Stimulated activated CD8-positive, alpha-beta memory T cell treated with anti-CD3 and anti-CD28 coated beads, Interleukin-7, amount 100 ng/mL, for 24 hours (primary cell): ENCODE data around the gene SYT17.

Experiments
- DNase-seq: peaks from one replicate; pipeline ENCODE4 v3.0.0-alpha.2; 2020; ENCODE audit warnings: low read depth

The SYT17 gene

GRCh38 chr16:19138601-19139000 lies 29.4 kb upstream of the SYT17 start:
- no peak for DNase-seq

- no peak for DNase-seq
Measured at GRCh38 chr16:19139436-19140091, 28.5 kb upstream of the SYT17 start.

- no peak for DNase-seq
Measured at GRCh38 chr16:19140396-19140795, 27.6 kb upstream of the SYT17 start.

GRCh38 chr16:19142939-19143598 lies 25.0 kb upstream of the SYT17 start:
- no peak for DNase-seq

DNA sequence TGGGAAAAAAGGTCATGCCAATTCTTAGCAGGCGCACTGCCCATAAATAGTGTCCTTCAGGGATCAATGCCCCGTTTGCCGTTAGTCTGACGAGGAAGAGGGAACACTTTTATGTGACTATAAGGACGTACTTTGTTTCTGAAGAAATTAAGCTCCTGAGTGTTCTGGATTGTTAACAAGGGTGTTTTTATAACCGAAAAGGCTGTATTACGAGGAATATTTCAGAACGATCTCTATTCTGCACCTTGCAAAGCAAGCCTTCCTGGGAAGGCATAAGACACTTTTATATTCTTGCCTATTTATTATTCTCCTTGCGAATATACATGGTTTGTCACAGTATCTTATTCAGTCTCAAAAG lies 24.5 kb upstream of the SYT17 start:
- no peak for DNase-seq

GRCh38 chr16:19145010-19145409 lies 23.0 kb upstream of the SYT17 start:
- DNase-seq = no peak

GRCh38 chr16:19147126-19147525 lies 20.9 kb upstream of the SYT17 start:
- DNase-seq = no peak

DNA sequence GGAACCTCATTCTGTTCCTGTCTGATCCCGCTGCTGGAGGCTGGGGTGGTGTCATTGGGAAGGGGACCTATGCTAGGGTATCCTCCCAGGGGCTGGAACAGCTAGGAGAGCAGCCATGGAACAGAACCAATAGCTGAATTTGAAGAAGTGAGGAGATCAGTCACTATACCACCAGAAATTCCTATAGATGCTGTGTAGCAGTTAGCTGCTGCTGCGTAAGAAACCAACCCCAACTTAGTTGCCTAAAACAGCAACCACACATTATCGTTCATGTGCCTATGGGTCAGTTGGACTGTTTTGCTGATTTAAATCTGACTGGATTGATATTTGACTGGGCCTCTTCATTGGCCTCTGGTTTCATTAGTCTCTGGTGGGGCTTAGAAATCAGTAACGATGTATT lies 20.4 kb upstream of the SYT17 start:
- DNase-seq = no peak

DNA sequence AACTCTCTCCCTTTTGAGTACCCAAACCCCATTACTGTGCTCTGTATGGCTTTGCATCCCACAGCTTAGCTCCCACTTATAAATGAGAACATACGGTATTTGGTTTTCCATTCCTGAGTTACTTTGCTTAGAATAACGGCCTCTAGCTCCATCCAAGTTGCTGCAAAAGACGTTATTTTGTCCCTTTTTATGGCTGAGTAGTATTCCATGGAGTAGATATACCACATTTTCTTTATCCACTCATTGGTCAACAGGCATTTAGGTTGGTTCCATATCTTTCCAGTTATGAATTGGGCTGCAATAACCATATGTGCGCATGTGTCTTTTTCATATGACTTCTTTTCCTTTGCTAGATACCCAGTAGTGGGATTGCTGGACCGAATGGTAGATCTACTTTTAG lies 19.9 kb upstream of the SYT17 start:
- no peak for DNase-seq

DNA sequence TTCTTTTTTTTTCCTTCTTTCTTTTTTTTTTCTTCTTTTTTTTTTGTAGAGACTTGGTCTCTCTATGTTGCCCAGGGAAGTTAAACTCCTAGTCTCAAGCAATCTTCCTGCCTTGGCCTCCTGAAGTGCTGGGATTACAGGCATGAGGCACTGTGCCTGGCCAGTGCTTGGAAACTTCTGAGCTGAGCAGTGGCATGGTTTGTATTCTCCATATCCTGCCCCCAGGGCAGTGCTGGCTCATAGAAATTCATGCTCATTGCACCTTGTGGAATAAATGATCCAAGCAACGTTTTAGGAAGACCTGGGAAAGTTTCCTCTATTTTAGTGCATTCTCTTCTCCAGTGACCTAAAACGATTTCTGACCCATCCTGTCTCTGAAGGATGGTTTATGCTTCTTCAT lies 16.7 kb upstream of the SYT17 start:
- DNase-seq = no peak

- DNase-seq = no peak
Measured at GRCh38 chr16:19152042-19152441, 16.0 kb upstream of the SYT17 start.

DNA sequence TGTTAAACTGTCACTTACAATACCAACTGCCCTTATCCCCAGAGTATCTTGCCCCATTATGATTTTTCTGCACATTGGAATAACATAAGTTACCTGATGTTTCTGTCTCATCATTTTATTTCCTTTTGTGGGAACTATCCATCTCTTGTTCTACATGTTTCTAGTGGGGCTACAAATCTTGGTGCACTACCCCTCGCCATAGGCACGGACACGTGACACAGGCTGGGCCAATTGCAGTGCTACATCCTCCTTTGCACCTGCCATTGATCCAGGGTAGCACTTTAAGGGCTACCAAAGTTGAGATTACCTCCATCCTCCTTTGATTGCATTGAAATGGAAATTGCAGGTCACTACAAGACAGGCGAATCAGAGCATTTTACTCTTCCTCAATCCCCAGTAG lies 14.2 kb upstream of the SYT17 start:
- DNase-seq = no peak

DNA sequence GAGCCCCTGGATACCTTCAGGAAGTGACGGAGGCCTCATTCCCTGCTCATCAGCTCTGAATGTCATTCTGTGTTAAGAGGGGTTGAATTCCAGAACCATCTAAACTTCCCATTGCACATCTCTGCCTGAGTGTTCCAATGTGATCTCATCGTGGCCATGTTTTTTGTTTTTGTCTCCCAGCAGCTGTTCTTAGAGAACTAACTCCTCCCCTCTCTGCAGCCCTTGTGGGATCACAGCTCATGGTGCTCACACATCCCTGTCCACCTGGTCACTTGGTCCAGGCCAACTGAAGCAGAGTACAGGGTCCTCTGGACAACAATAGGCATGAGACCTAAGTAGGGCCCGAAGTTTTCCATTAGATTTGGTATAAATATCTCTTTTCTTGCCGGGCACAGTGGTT lies 6.0 kb upstream of the SYT17 start:
- DNase-seq = no peak

GRCh38 chr16:19163215-19163614 lies 4.8 kb upstream of the SYT17 start:
- no peak for DNase-seq

DNA sequence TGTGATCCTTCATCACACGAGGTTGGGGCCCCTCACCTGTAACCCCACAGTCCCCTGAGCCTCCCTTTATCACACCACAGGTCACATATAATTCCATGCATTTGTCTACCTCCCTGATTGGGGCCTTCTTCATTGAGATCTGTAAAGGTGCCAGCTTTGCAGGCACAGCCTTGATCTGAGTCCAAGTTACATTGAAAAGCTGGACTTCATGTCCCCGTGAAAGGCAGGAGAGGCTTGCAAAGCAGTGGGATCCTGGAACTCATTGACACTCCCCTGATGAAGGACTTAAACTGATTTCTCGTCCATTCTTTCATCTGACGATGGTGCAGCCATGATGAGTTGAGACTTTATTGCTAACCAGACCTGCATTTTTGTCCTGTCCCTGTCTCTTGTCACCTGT lies 3.8 kb upstream of the SYT17 start:
- no peak for DNase-seq

DNA sequence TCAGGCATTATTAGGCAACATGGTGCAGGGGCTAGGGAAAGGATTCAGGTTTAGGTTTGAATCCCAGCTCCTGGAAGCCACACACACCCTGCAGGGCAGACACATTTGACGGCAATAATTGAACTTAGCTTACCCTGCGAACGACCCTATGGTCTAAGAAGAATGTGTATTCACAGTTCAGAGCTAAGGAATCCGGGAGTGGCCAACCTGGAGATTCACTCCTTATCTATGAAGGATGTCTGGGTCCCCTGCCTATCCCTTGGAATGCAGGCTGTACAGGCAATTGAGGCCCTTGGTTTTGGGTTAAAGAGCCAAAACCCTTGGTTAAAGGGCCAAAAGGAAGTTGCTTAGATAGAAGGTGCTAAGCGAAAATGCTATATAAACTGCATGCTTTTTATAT lies 2.9 kb upstream of the SYT17 start:
- no peak for DNase-seq

DNA sequence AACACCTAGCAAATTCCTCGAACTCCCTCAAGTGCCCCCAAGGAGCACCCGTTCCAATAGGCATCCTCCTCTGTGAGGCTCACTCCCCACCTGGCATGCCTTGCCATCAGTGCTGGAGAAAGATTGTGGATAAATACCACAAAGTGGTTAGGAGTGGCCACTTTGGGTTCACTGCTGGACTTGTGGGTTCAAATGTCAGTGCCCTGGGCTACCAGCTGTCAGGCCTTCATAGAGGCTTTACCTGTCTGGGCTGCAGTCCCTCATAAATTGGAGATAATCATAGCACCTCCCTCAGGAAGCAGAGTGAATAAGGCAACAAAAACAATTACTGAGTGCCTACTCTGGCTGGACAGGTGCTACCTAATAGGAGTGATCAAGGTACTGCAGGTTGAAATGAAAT lies 1.5 kb upstream of the SYT17 start:
- no peak for DNase-seq

GRCh38 chr16:19168371-19169081 lies 486 bp downstream of the SYT17 start:
- no peak for DNase-seq

DNA sequence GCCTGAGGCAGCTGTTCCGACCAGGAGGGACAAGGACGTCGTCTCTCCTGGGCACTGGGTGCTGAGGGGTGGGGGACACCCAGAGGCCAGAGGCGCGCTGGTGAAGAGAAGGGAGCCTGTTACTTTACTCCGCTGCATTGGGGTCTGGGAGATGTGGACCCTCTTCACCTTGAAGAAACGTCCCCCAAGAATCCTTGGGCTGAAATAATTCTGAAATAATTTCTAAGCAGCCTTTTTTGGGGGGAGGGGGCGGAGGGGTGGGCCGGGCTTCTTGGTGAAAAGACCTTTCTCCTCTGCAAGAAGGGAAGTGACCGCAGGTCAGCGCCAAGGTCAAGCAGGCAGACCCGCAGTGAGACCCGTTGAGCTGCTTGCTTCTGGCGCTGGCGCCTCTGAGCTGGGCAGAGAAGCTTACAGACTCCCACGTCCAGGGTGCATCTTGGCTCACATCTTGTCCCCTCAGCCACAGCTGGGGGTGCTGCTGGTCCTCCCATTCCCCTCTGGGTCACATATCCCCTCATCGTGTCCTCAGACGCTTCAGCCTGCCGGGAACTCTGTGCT lies 1.1 kb downstream of the SYT17 start:
- no peak for DNase-seq

- DNase-seq = no peak
Measured at GRCh38 chr16:19170043-19170655, 2.1 kb downstream of the SYT17 start.

DNA sequence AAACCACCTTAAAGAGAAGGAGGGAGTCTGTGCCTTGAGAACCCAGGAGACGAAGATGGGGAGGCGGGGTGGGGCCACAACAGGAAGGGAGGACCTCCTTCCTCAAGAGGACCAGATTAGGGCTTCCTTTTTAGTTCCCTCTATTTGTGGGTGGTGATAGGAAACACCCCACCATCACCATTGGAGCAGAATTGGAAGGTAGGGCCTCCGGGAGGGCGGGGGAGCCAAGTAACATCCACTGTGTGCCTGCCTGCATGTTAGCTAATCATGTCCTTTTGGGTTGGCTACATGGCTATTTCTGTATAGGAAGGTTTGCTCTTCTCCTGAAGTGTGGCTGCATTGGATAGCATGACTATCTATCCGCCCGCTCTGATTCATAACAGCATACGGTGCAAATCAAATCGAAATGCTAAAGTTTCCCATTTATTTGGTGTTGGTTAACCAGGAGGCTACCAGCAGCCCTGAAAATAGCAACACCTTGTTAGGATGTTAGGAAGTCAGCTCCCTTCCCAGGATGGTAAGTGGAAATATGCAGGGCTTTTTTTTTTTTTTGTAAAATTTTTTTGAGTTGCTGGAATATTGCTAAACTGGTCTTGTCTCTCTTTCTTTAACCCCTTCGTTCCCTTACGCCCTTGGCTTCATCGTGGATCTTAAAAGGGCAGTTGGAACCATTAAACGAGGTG lies 4.2 kb downstream of the SYT17 start:
- DNase-seq = no peak

DNA sequence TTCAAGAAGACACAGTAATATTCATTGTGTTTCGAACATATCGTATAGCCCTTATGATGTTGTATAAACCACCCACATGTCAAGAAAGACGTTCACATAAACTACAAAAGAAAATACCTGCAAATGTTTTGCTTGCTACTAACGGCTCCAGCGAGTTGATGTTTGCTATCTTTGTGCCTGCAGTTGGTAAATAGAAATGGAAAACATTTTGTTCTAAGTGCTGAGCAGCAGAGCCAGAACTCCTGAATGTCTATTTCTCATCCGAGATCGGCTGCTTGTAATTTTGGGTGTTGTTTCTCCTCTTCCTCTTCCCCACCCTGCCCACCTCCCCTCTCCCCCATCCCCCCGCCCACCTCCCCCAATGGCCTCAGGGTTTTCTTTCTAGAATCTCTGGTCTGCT lies 5.0 kb downstream of the SYT17 start:
- DNase-seq = no peak
